Smooth muscle cell (in vitro differentiated cells): ENCODE measurements around the gene OARD1. TPM values are rescaled to one million over a fixed set of nuclear protein-coding genes. Genes with fewer than 3 reads are reported as not detected.

Experiments used
- DNase-seq: peaks from one replicate; lab custom pipeline; 2025; ENCODE audit not compliant: unreplicated experiment; lab: John Stamatoyannopoulos, UW
- H2AFZ ChIP-seq: fragments of 200-600 bp; sonication (generic); 2 replicates; pipeline ENCODE4 v1.6.0; 2016; ENCODE audit warnings: antibody characterized with exemption, low read depth, mild to moderate bottlenecking
- H3F3A ChIP-seq: fragments of 200-600 bp; sonication (generic); 2 replicates; pipeline ENCODE4 v1.6.0; 2017; ENCODE audit warnings: antibody characterized with exemption, low read depth
- H3K27ac ChIP-seq: fragments of 200-600 bp; sonication (generic); 2 replicates; pipeline ENCODE4 v1.5.1; 2016; ENCODE audit warnings: low read depth, mild to moderate bottlenecking
- H3K27me3 ChIP-seq: fragments of 200-600 bp; sonication (generic); 2 replicates; pipeline ENCODE4 v1.6.1; 2016; ENCODE audit warnings: low read depth, mild to moderate bottlenecking
- H3K36me3 ChIP-seq: fragments of 200-600 bp; sonication (generic); 2 replicates; pipeline ENCODE4 v1.5.1; 2016; ENCODE audit warnings: low read depth
- H3K4me1 ChIP-seq: fragments of 200-600 bp; sonication (generic); 2 replicates; pipeline ENCODE4 v1.5.1; 2016; ENCODE audit warnings: low read depth
- H3K4me2 ChIP-seq: fragments of 200-600 bp; sonication (generic); 2 replicates; pipeline ENCODE4 v1.6.0; 2016; ENCODE audit warnings: mild to moderate bottlenecking
- H3K4me3 ChIP-seq: fragments of 200-600 bp; sonication (generic); 2 replicates; pipeline ENCODE4 v1.5.1; 2016; ENCODE audit warnings: mild to moderate bottlenecking
- H3K79me2 ChIP-seq: fragments of 200-600 bp; sonication (generic); 2 replicates; pipeline ENCODE4 v1.6.0; 2016; ENCODE audit warnings: low read depth, mild to moderate bottlenecking
- H3K9ac ChIP-seq: fragments of 200-600 bp; sonication (generic); 2 replicates; pipeline ENCODE4 v1.6.0; 2016; ENCODE audit warnings: low read depth
- H3K9me3 ChIP-seq: fragments of 200-600 bp; sonication (generic); replicated peaks from 2 replicates; pipeline ENCODE4 v1.5.1; 2016; ENCODE audit warnings: low read depth
- H4K20me1 ChIP-seq: fragments of 200-600 bp; sonication (generic); 2 replicates; pipeline ENCODE4 v1.6.0; 2016; ENCODE audit warnings: low read depth
- WGBS: methylation state at CpG from one replicate; pipeline ENCODE4 v1.1.7; 2016; ENCODE audit warnings: low lambda C conversion rate; 5-methylcytosine and 5-hydroxymethylcytosine counted together
- polyA plus RNA-seq: library from polyadenylated mRNA; unstranded; fragments of >200 nt; fragmentation: Nextera tagmentation; extraction: Ambion mirVana; gene quantifications from 2 replicates; pipeline ENCODE4 v1.2.1, GENCODE V29; 2016
- total RNA-seq: library from RNA; depleted of rRNA; stranded (reverse); fragments of >200 nt; gene quantifications from 2 replicates; pipeline ENCODE4 v1.2.3, GENCODE V29; 2014
- TF ChIP-seq, protein P1 (sequence below): fragments of 200-600 bp; sonication (generic); IDR thresholded peaks from 2 replicates; pipeline ENCODE4 v1.5.1; 2017; ENCODE audit warnings: borderline replicate concordance, mild to moderate bottlenecking, antibody characterized with exemption; ENCODE audit not compliant: insufficient read depth, poor library complexity, severe bottlenecking

OARD1 gene
- total and polyA plus RNA-seq, 2 experiments from 2014 or later, result 15.0 to 21.2 TPM

DNA sequence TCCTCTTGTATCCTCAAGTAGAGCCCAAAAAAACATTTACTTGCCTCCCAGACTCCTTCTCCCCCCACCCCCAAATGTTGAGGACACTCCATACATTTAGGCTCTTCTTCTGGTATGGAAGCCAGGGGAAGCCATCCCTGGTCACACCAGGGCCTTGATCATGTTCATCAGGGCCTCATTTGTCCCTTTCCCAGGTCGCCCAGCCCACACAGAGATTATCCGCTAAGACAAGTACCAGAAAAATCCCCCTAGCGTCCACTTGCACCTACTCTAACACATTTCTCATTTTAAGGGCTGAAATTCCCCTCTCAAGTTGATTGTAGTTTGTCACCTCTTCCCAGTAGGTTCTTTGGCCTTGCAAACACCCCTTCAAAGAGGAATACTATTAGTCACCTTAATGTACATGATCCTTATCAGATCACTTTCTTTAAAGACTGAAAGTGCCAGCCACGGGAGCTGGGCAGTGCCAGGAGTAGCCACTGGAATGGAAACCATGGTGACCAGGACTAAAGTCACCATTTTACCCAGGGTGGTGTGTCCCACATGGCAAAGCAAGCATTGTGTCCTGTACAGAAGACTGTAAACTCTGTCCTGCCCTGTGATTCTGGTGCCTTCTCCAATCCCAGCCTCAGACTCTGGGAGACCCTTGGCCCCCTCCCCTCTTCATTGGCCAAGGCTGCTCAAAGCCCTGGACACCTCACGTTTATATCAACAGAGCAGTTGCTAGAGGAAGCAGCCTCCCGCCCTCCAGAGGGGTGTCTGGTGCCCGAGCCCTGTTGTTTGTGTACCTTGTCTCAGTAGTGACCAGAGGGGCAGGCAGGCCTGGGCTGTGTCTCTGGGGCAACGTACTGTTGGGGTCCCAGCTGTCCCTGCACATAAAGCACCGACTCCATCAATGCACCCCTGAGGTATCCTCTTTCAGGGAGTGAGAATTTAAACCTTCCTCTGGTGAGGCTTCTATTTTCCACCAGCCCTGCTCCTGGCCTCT, 24.1 kb downstream of the OARD1 start:
- Histone ChIP-seq H4K20me1 (no peaks in the 10 kb centered on the region), H3K27me3 (no peaks in the 10 kb centered on the region), H3K79me2 (no peaks in the 10 kb centered on the region), H2AFZ (no peak overlapping the region), H3K36me3 (no peaks in the 10 kb centered on the region), H3K27ac (no peak overlapping the region), H3K4me1 (peaks cover 5% of the 10 kb centered on the region), H3K4me3 (no peak overlapping the region), H3F3A (peaks cover 3% of the 10 kb centered on the region), H3K9me3 (no peaks in the 10 kb centered on the region), H3K9ac (no peak overlapping the region), H3K4me2 (no peak overlapping the region)
- DNase-seq, result no peak
- TF ChIP-seq, protein P1, sequence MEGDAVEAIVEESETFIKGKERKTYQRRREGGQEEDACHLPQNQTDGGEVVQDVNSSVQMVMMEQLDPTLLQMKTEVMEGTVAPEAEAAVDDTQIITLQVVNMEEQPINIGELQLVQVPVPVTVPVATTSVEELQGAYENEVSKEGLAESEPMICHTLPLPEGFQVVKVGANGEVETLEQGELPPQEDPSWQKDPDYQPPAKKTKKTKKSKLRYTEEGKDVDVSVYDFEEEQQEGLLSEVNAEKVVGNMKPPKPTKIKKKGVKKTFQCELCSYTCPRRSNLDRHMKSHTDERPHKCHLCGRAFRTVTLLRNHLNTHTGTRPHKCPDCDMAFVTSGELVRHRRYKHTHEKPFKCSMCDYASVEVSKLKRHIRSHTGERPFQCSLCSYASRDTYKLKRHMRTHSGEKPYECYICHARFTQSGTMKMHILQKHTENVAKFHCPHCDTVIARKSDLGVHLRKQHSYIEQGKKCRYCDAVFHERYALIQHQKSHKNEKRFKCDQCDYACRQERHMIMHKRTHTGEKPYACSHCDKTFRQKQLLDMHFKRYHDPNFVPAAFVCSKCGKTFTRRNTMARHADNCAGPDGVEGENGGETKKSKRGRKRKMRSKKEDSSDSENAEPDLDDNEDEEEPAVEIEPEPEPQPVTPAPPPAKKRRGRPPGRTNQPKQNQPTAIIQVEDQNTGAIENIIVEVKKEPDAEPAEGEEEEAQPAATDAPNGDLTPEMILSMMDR, result no peak
- 87% methylated on average over 9 of the region's 9 CpGs for WGBS

DNA sequence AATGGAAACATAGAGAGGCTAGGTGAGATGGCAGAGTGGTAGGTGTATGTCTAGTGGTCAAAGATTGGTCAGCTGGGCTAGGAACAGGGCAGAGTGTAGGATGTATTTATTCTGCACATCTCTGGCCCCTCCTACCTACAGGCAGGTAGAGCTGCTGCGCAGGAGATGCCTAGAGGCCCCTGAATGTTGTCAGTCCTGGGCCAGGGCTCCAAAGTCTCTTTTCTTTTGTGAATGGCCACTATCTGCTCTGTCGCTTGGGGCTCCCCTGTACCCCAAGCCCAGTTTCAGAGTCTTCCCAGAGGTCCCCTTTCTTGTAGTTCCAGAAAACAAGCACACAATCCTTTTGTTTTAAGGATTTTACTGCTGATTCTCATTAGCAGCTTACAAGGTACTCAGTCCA, 24.9 kb downstream of the OARD1 start:
- no peaks in the 10 kb centered on the region for H3K79me2 ChIP-seq
- TF ChIP-seq, protein P1, result no peak
- H3K27ac ChIP-seq, result no peak overlapping the region
- no peaks in the 10 kb centered on the region for H3K9me3 ChIP-seq
- H3K36me3 ChIP-seq, result no peaks in the 10 kb centered on the region
- H3K4me3 ChIP-seq, result no peak overlapping the region
- H3K4me2 ChIP-seq, result no peak overlapping the region
- H3K27me3 ChIP-seq, result no peaks in the 10 kb centered on the region
- H3K9ac ChIP-seq, result no peak overlapping the region
- DNase-seq, result no peak
- H3K4me1 ChIP-seq, result peaks cover 3% of the 10 kb centered on the region
- no peak overlapping the region for H2AFZ ChIP-seq
- 85% methylated on average over 2 of the region's 2 CpGs for WGBS
- no peaks in the 10 kb centered on the region for H4K20me1 ChIP-seq
- peaks cover 3% of the 10 kb centered on the region for H3F3A ChIP-seq

- H3K4me2 ChIP-seq, result no peak overlapping the region
- no peak overlapping the region for H3K4me3 ChIP-seq
- 91% methylated on average over 1 of the region's 1 CpG for WGBS
- TF ChIP-seq, protein P1, result no peak
- H3K36me3 ChIP-seq, result no peaks in the 10 kb centered on the region
- no peak overlapping the region for H3K27ac ChIP-seq
- H3K79me2 ChIP-seq, result no peaks in the 10 kb centered on the region
- DNase-seq, result no peak
- H3F3A ChIP-seq, result peaks cover 3% of the 10 kb centered on the region
- no peaks in the 10 kb centered on the region for H3K9me3 ChIP-seq
- no peaks in the 10 kb centered on the region for H4K20me1 ChIP-seq
- peaks cover 3% of the 10 kb centered on the region for H3K4me1 ChIP-seq
- H2AFZ ChIP-seq, result no peak overlapping the region
- no peak overlapping the region for H3K9ac ChIP-seq
- H3K27me3 ChIP-seq, result no peaks in the 10 kb centered on the region
Observed at GRCh38 chr6:41046084-41046483, 26.1 kb downstream of the OARD1 start.
